Measurements from ENCODE around the gene DSCAML1.

Gene DSCAML1

DNA sequence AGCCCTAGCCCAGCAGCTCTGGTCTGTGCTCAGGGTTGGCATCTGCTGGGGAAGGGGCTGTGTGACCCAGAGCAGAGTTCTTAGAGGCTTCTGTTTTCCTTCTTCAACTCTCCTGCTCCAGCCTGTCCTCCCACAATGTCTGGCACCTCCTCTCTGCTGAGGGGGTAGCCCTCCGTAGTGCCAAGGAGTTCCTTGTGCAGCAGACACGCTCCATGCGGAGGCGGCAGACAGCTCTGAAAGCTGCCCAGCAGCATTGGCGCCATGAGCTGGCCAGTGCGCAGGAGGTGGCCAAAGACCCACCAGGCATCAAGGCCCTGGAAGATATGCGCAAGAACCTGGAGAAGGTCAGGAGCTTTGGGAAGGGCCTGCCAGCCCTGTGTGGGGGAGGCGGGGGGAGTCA lies 400.0 kb downstream of the DSCAML1 start:
- no peak for DNase-seq (ENCODE audit: low read depth)
- H3K4me3 ChIP-seq (ENCODE audit: low read depth, low read length), result no peak overlapping the region
- TF ChIP-seq CTCF (conservative IDR thresholded peaks at IDR 0.05; ENCODE audit: low read depth, low read length), result no peak

GRCh38 chr11:117395476-117395875 lies 401.5 kb downstream of the DSCAML1 start:
- no peak overlapping the region for H3K4me3 ChIP-seq (ENCODE audit: low read depth, low read length)
- no peak for DNase-seq (ENCODE audit: low read depth)
- no peak for TF ChIP-seq CTCF (conservative IDR thresholded peaks at IDR 0.05; ENCODE audit: low read depth, low read length)

DNA sequence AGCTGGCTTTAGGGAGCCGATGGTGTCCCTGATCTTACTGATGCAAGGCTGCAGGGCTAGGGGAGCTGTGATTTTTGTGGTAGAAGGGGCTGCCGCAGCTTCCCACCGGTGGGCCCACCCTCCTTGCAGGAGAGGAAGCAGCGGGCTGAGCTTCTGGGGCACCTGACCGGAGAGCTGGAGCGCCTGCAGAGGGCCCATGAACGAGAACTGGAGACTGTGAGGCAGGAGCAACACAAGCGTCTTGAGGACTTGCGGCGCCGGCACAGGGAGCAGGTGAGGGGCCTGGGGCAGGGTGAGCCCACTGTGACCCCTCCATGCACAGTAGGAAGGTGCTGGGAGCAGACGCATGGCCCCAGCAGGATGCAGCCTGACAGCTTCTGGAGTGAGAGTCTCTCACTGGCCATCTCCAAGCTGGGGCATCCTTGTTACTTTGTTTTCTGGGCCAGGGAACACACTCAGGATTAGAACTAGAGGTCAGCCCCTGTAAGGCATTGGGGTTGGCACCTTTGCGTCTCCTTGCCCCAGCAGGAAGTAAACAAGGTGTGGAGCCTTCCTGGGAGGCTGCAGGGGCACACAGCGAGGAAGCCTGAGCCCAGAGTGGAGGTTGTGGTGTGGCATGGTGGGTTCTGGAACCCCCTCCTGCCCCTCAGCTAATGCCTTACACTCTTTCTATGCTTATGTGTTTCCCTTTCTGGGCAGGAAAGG lies 402.6 kb downstream of the DSCAML1 start:
- no peak for TF ChIP-seq CTCF (conservative IDR thresholded peaks at IDR 0.05; ENCODE audit: low read depth, low read length)
- DNase-seq (ENCODE audit: low read depth), result no peak
- no peak overlapping the region for H3K4me3 ChIP-seq (ENCODE audit: low read depth, low read length)

- no peak for DNase-seq (ENCODE audit: low read depth)
- no peak for TF ChIP-seq CTCF (conservative IDR thresholded peaks at IDR 0.05; ENCODE audit: low read depth, low read length)
- H3K4me3 ChIP-seq (ENCODE audit: low read depth, low read length), result no peak overlapping the region
Measured at GRCh38 chr11:117392979-117393378, 404.0 kb downstream of the DSCAML1 start.

GRCh38 chr11:117392001-117392690 lies 404.9 kb downstream of the DSCAML1 start:
- no peak for DNase-seq (ENCODE audit: low read depth)
- H3K4me3 ChIP-seq (ENCODE audit: low read depth, low read length), result no peak overlapping the region
- no peak for TF ChIP-seq CTCF (conservative IDR thresholded peaks at IDR 0.05; ENCODE audit: low read depth, low read length)

GRCh38 chr11:117391181-117391580 lies 405.8 kb downstream of the DSCAML1 start:
- TF ChIP-seq CTCF (conservative IDR thresholded peaks at IDR 0.05; ENCODE audit: low read depth, low read length), result no peak
- DNase-seq (ENCODE audit: low read depth), result no peak
- no peak overlapping the region for H3K4me3 ChIP-seq (ENCODE audit: low read depth, low read length)

GRCh38 chr11:117390743-117391142 lies 406.3 kb downstream of the DSCAML1 start:
- no peak overlapping the region for H3K4me3 ChIP-seq (ENCODE audit: low read depth, low read length)
- DNase-seq (ENCODE audit: low read depth), result no peak
- no peak for TF ChIP-seq CTCF (conservative IDR thresholded peaks at IDR 0.05; ENCODE audit: low read depth, low read length)

Measured in choroid plexus epithelial cell (primary cell).